Epithelial cell of proximal tubule (primary cell): ENCODE data around the gene MAGI2. TPM values are rescaled to one million over a fixed set of nuclear protein-coding genes. Genes with fewer than 3 reads are reported as not detected.

Source experiments
- DNase-seq: peaks from one replicate; pipeline ENCODE4 v3.0.0-alpha.2; 2011; ENCODE audit warnings: low read depth
- H3K4me3 ChIP-seq: 2 replicates; pipeline ENCODE4 v1.5.1; 2011; ENCODE audit warnings: low read depth, mild to moderate bottlenecking, low read length
- CTCF ChIP-seq: conservative IDR thresholded peaks from 2 replicates; pipeline ENCODE4 v1.5.1; 2012; ENCODE audit warnings: low read depth, mild to moderate bottlenecking, low read length
- total RNA-seq: library from RNA; depleted of rRNA; stranded (reverse); fragments of >200 nt; gene quantifications from 2 replicates; pipeline ENCODE4 v1.2.3, GENCODE V29; 2015

MAGI2 gene
- total RNA-seq, 1 donor from 2014 or later, result 0.92 TPM

GRCh38 chr7:78649976-78650375 lies 803.5 kb downstream of the MAGI2 start:
- DNase-seq, result no peak
- no peak for TF ChIP-seq CTCF
- H3K4me3 ChIP-seq, result no peak overlapping the region

- TF ChIP-seq CTCF, result no peak
- no peak overlapping the region for H3K4me3 ChIP-seq
- DNase-seq, result no peak
Measured at GRCh38 chr7:78649236-78649635, 804.2 kb downstream of the MAGI2 start.

- no peak for DNase-seq
- TF ChIP-seq CTCF, result no peak
- H3K4me3 ChIP-seq, result no peak overlapping the region
Measured at GRCh38 chr7:78642751-78643150, 810.7 kb downstream of the MAGI2 start.

GRCh38 chr7:78638364-78638763 lies 815.1 kb downstream of the MAGI2 start:
- no peak for TF ChIP-seq CTCF
- no peak for DNase-seq
- H3K4me3 ChIP-seq, result no peak overlapping the region

- DNase-seq, result no peak
- no peak for TF ChIP-seq CTCF
- no peak overlapping the region for H3K4me3 ChIP-seq
Measured at GRCh38 chr7:78636727-78637126, 816.7 kb downstream of the MAGI2 start.

- TF ChIP-seq CTCF, result no peak
- DNase-seq, result no peak
- H3K4me3 ChIP-seq, result no peak overlapping the region
Measured at GRCh38 chr7:78635026-78635793, 818.3 kb downstream of the MAGI2 start.

GRCh38 chr7:78634093-78634492 lies 819.4 kb downstream of the MAGI2 start:
- TF ChIP-seq CTCF, result no peak
- no peak for DNase-seq
- no peak overlapping the region for H3K4me3 ChIP-seq
